ENCODE measurements around the gene PEF1.

The PEF1 gene

GRCh38 chr1:31671147-31671546 is 26.5 kb upstream of the PEF1 start:
- no peak for DNase-seq (ENCODE audit: low read depth)

- DNase-seq (ENCODE audit: low read depth) = no peak
Observed at GRCh38 chr1:31670593-31670964, 25.9 kb upstream of the PEF1 start.

GRCh38 chr1:31669786-31670592 is 25.3 kb upstream of the PEF1 start:
- no peak for DNase-seq (ENCODE audit: low read depth)

- DNase-seq (ENCODE audit: low read depth) = no peak
Observed at GRCh38 chr1:31669433-31669785, 24.7 kb upstream of the PEF1 start.

- DNase-seq (ENCODE audit: low read depth) = no peak
Observed at GRCh38 chr1:31668303-31668883, 23.7 kb upstream of the PEF1 start.

GRCh38 chr1:31667065-31667785 is 22.5 kb upstream of the PEF1 start:
- DNase-seq (ENCODE audit: low read depth) = no peak

GRCh38 chr1:31666263-31666963 is 21.7 kb upstream of the PEF1 start:
- DNase-seq (ENCODE audit: low read depth) = peak; percentile 34

- no peak for DNase-seq (ENCODE audit: low read depth)
Observed at GRCh38 chr1:31665234-31665878, 20.7 kb upstream of the PEF1 start.

GRCh38 chr1:31664528-31664927 is 19.9 kb upstream of the PEF1 start:
- no peak for DNase-seq (ENCODE audit: low read depth)

- DNase-seq (ENCODE audit: low read depth) = peak; percentile 64
Observed at GRCh38 chr1:31663622-31664452, 19.2 kb upstream of the PEF1 start.

GRCh38 chr1:31662463-31662862 is 17.8 kb upstream of the PEF1 start:
- no peak for DNase-seq (ENCODE audit: low read depth)

- DNase-seq (ENCODE audit: low read depth) = no peak
Observed at GRCh38 chr1:31661856-31662255, 17.2 kb upstream of the PEF1 start.

- DNase-seq (ENCODE audit: low read depth) = no peak
Observed at GRCh38 chr1:31660871-31661455, 16.3 kb upstream of the PEF1 start.

- no peak for DNase-seq (ENCODE audit: low read depth)
Observed at GRCh38 chr1:31659889-31660288, 15.2 kb upstream of the PEF1 start.

- peak; percentile 57 for DNase-seq (ENCODE audit: low read depth)
Observed at GRCh38 chr1:31658721-31659120, 14.0 kb upstream of the PEF1 start.

GRCh38 chr1:31657972-31658510 is 13.4 kb upstream of the PEF1 start:
- DNase-seq (ENCODE audit: low read depth) = no peak

- DNase-seq (ENCODE audit: low read depth) = no peak
Observed at GRCh38 chr1:31657020-31657804, 12.5 kb upstream of the PEF1 start.

GRCh38 chr1:31655756-31656155 is 11.1 kb upstream of the PEF1 start:
- no peak for DNase-seq (ENCODE audit: low read depth)

GRCh38 chr1:31655104-31655503 is 10.4 kb upstream of the PEF1 start:
- no peak for DNase-seq (ENCODE audit: low read depth)

- no peak for DNase-seq (ENCODE audit: low read depth)
Observed at GRCh38 chr1:31654474-31654776, 9.7 kb upstream of the PEF1 start.

All from ELR (cell line).